Heart right ventricle (tissue), 16 donors: ENCODE data around the gene INPP4B. TPM values are rescaled to one million over a fixed set of nuclear protein-coding genes. Genes with fewer than 3 reads are reported as not detected.

ENCODE experiments used
- ATAC-seq, 8 donors: fragments of 200-7000 bp; cut with Tn5 transposase; one replicate each; pipeline ENCODE4 v1.9.1; 2020; ENCODE audit warnings: mild to moderate bottlenecking in 8 of 8, moderate library complexity in 8 of 8, moderate number of reproducible peaks in 1 of 8
- DNase-seq, 2 donors: peaks; one replicate each; pipeline ENCODE4 v3.0.0-alpha.2; 2020
- H3K27ac ChIP-seq, 10 donors: fragments of 200-600 bp; sonication (generic) in 2 of 10; one replicate each; pipeline versions ENCODE4 v1.5.0 to v1.8.0; 2020 to 2022; ENCODE audit warnings: mild to moderate bottlenecking in 3 of 10
- H3K27me3 ChIP-seq, 7 donors: fragments of 200-600 bp; one replicate each; pipeline ENCODE4 v1.8.0; 2021 to 2022; ENCODE audit warnings: mild to moderate bottlenecking in 2 of 7
- H3K36me3 ChIP-seq, 9 donors: fragments of 200-600 bp; sonication (generic) in 1 of 9; one replicate each; pipeline versions ENCODE4 v1.5.0 to v1.8.0; 2020 to 2022; ENCODE audit warnings: mild to moderate bottlenecking in 2 of 9
- H3K4me1 ChIP-seq, 9 donors: fragments of 200-600 bp; sonication (generic) in 1 of 9; one replicate each; pipeline versions ENCODE4 v1.5.0 to v1.8.0; 2020 to 2022; ENCODE audit warnings: mild to moderate bottlenecking in 4 of 9
- H3K4me3 ChIP-seq, 10 donors: fragments of 200-600 bp; sonication (generic) in 2 of 10; one replicate each; pipeline versions ENCODE4 v1.5.0 to v1.8.0; 2020 to 2022; ENCODE audit warnings: mild to moderate bottlenecking in 7 of 10, moderate library complexity in 2 of 10
- H3K9me3 ChIP-seq, 11 donors: fragments of 200-600 bp in 10 of 11; sonication (generic) in 2 of 11; one replicate each; pipeline versions ENCODE4 v1.5.0 to v1.8.0; 2013 to 2022; ENCODE audit warnings: mild to moderate bottlenecking in 2 of 11, control low read depth in 1 of 11, moderate library complexity in 1 of 11
- WGBS, 2 donors: extraction: QIAGEN DNeasy Blood & Tissue Kit; methylation state at CpG; one replicate each; pipeline ENCODE4 v1.1.7; 2013; ENCODE audit warnings: inconsistent platforms in 1 of 2; 5-methylcytosine and 5-hydroxymethylcytosine counted together
- intact Hi-C, 10 donors: fragments of 100-400 bp; cut with DNase I; formaldehyde crosslinking; loops; one replicate each; pipeline versions ENCODE4 v1.11.1 to v1.14.2; 2022
- polyA plus RNA-seq, 2 donors: library from polyadenylated mRNA; stranded (reverse); fragments of 200-250 nt; gene quantifications; one replicate each; pipeline ENCODE4 v1.2.3, GENCODE V29; 2013
- total RNA-seq, 10 donors: library from RNA; stranded (reverse); fragmentation: NEBNext Ultra II Directional in 3 of 10; extraction: Animal tissue kit (Norgen Biotek cat#: 25700) in 3 of 10; gene quantifications; one replicate each; pipeline versions ENCODE4 v1.2.1 to v1.2.4, GENCODE V29; 2021 to 2023
- TF ChIP-seq, protein P1 (sequence below), 9 donors: fragments of 200-600 bp; sonication (generic) in 2 of 9; IDR thresholded peaks; one replicate each; pipeline versions ENCODE4 v1.5.0 to v1.8.0; 2021 to 2022; ENCODE audit warnings: antibody characterized with exemption in 9 of 9, mild to moderate bottlenecking in 5 of 9, moderate library complexity in 1 of 9
- donor health status: Arrhythmogenic right ventricular cardiomyopathy.
- donor health status: ischemic (EF 13 %, LVEDD 7.1; RV severe dilation, severe dysfunction).
- donor health status: healthy with polysubstance abuse.
- donor health status: DM: no; HTN: yes; CAD: no.
- donor health status: DM: no; HTN: no; CAD: no.
- donor health status: ischemic (EF 25% LVEDD 6.9; RV normal size, moderate dysfunction).
- donor health status: ischemic (EF 25% LVEDD 5.7; RV mildly dilated, moderate dysfunction).
- donor health status: healthy.
- donor health status: DM: yes; HTN: yes; CAD: no.
- donor health status: Ischemic cardiomyopathy.
- donor health status: ischemic (EF 35%, LVEDD 5.7; RV mildly dilated, moderate dysfunction).
- donor health status: nonischemic (EF 11% LVEDD 7.7; RV severe dilation, severe dysfunction).
- donor health status: DM: yes; HTN: yes; CAD: no.
- donor health status: PGD.
- donor health status: ischemic (EF 29% LVEDD 5.4; RV normal size, mild dysfunction).
- donor health status: nonischemic (EF 23%, LVEDD 6.1; RV moderate dilation, normal function).

Gene INPP4B
- total and polyA plus RNA-seq, 12 donors = 3.7 to 100.0 (median 39.1) TPM

DNA sequence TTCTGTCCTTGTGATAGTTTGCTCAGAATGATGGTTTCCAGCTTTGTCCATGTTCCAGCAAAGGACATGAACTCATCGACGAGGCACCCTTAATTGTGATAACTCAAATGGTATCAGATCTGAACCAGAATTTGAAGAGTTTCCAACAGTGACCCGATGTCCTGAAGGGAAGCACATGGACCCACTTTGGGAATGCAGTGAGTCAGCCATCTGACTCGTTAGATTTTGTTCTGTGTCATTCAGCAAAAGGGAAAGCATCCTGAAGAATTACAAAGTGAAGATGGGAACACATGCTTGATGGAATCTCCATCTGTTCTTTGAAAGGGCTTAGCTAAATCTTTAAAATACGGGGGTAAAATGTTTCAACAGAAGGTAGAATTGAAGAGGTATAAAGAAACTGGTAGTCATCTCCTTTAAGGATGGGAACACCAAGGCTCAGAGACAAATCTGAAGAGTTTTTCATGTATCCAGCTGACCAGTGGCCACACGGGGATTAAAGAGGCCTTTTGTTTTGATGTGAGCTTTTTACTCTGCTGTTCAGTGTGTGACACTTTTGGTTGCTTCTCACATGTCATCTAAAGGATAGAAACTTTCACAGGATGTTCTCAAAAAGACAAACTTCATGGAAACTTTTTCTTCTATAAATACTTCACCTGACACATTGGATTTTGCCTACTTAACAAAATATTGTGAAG lies 393.8 kb downstream of the INPP4B start:
- DNase-seq (no peak), ATAC-seq (no peak)
- no peaks in the 10 kb centered on the region for H3K9me3 ChIP-seq
- no peaks in the 10 kb centered on the region for H3K27me3 ChIP-seq
- H3K36me3 ChIP-seq = no peaks in the 10 kb centered on the region
- no peak overlapping the region for H3K4me3 ChIP-seq
- H3K27ac ChIP-seq = no peak overlapping the region
- H3K4me1 ChIP-seq = peaks cover 0 to 13% (median 0%) of the 10 kb centered on the region in 9 donors
- intact Hi-C loops = no loop called here
- WGBS, 2 donors = 53 to 64% methylated on average over 6 of the region's 6 CpGs
- TF ChIP-seq, protein P1, sequence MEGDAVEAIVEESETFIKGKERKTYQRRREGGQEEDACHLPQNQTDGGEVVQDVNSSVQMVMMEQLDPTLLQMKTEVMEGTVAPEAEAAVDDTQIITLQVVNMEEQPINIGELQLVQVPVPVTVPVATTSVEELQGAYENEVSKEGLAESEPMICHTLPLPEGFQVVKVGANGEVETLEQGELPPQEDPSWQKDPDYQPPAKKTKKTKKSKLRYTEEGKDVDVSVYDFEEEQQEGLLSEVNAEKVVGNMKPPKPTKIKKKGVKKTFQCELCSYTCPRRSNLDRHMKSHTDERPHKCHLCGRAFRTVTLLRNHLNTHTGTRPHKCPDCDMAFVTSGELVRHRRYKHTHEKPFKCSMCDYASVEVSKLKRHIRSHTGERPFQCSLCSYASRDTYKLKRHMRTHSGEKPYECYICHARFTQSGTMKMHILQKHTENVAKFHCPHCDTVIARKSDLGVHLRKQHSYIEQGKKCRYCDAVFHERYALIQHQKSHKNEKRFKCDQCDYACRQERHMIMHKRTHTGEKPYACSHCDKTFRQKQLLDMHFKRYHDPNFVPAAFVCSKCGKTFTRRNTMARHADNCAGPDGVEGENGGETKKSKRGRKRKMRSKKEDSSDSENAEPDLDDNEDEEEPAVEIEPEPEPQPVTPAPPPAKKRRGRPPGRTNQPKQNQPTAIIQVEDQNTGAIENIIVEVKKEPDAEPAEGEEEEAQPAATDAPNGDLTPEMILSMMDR (IDR thresholded peaks at IDR 0.05) = no peak

DNA sequence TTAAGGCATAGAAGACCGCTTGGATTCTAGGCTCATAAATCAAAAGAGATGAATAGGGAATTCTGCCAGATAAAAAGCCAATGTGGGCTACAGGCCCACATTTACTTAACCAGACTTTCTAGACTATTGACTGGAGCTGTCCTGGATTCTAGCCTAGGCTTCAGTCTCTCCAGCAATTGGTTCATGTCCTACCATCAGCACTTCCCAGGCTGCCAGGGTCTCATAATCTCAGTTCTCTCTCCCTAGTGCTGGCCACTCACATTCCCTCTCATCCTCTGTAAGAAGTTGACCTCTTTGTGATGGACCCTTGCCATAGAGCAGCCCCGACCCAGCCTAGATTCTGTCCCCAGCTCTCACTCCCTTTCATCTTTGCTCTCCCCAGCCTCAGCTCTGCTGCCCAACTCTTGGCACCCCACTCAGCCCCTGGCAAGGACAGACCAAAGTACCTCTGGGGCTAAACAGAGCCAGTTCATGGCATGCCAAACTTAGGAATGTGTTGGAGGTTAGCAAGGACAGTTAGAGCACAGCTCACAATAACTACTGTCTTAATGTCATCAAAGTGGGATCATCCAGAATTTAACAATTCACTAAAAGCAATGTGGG lies 396.2 kb downstream of the INPP4B start:
- H3K27ac ChIP-seq = no peak overlapping the region
- TF ChIP-seq, protein P1 (IDR thresholded peaks at IDR 0.05) = no peak
- no peaks in the 10 kb centered on the region for H3K27me3 ChIP-seq
- ATAC-seq (peak in 6 of 8 donors; percentile 31 to 67 (median 51)), DNase-seq (no peak)
- peaks cover 0 to 13% (median 0%) of the 10 kb centered on the region in 9 donors for H3K4me1 ChIP-seq
- WGBS, 2 donors = 64 to 67% methylated on average over 2 of the region's 2 CpGs
- intact Hi-C loops = no loop called here
- no peaks in the 10 kb centered on the region for H3K36me3 ChIP-seq
- H3K4me3 ChIP-seq = no peak overlapping the region
- no peaks in the 10 kb centered on the region for H3K9me3 ChIP-seq

GRCh38 chr4:142447009-142447408 lies 399.1 kb downstream of the INPP4B start:
- H3K4me1 ChIP-seq = peaks cover 0 to 14% (median 0%) of the 10 kb centered on the region in 9 donors
- no peaks in the 10 kb centered on the region for H3K9me3 ChIP-seq
- no peak overlapping the region for H3K27ac ChIP-seq
- ATAC-seq = no peak
- H3K36me3 ChIP-seq = no peaks in the 10 kb centered on the region
- no peak for DNase-seq
- no peak overlapping the region for H3K4me3 ChIP-seq
- TF ChIP-seq, protein P1 (IDR thresholded peaks at IDR 0.05) = no peak
- no peaks in the 10 kb centered on the region for H3K27me3 ChIP-seq
- 68 to 70% methylated on average over 3 of the region's 3 CpGs for WGBS, 2 donors
- intact Hi-C loops = no loop called here

- H3K36me3 ChIP-seq = no peaks in the 10 kb centered on the region
- 98 to 99% methylated on average over 5 of the region's 5 CpGs for WGBS, 2 donors
- no peak overlapping the region for H3K27ac ChIP-seq
- peaks cover 0 to 2% (median 0%) of the 10 kb centered on the region in 11 donors for H3K9me3 ChIP-seq
- DNase-seq = no peak
- no peak for ATAC-seq
- H3K4me1 ChIP-seq = peaks cover 0 to 4% (median 0%) of the 10 kb centered on the region in 9 donors
- intact Hi-C loops = no loop called here
- no peak overlapping the region for H3K4me3 ChIP-seq
- TF ChIP-seq, protein P1 (IDR thresholded peaks at IDR 0.05) = no peak
- H3K27me3 ChIP-seq = no peaks in the 10 kb centered on the region
Measured at GRCh38 chr4:142443469-142443868, 402.6 kb downstream of the INPP4B start.
